Esophagus mucosa (tissue), 1 donor: ENCODE measurements around the gene MYO15A. TPM values are rescaled to one million over a fixed set of nuclear protein-coding genes. Genes with fewer than 3 reads are reported as not detected.

Experiments
- ATAC-seq: fragments of 200-7000 bp; cut with Tn5 transposase; one replicate; pipeline ENCODE4 v1.9.1; 2020
- total RNA-seq: library from RNA; stranded (reverse); gene quantifications from one replicate; pipeline ENCODE4 v1.2.4, GENCODE V29; 2023
- donor health status: DM: yes; HTN: yes; CAD: no.

The MYO15A gene
- total RNA-seq, 1 donor from 2014 or later = 0.44 TPM

DNA sequence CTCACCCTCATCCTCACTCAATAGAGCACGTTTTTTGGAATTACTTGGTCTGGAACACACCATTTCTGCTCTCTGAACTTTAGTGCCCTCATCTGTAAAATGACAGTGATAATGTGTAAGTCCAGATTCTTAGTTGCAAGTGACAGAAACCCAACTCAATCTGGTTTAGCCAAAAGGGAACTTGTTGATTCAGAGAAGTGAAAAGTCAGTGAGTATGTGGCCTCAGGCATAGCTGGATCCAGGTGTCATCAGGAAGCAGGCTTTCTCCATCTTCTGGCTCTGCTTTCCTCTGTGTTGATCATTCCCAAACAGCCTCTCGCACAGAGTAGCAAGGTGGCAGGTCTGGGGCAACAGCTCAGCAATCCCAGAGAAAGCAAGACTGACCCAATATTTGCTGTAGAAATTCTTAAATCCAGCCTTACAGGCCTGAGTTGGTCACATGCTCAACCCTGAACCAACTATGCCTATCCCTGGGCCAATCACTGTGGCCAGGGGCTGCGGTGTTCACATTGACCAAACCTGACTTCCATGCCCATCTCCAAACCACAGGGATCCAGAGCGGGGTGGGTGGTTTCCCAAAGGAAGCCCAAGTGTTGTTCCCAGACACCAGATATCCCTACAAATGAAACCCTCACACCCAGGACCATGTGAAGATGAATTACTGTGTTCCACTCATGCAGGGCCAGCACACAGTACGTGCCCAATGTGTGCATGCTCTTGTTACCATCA is 51.7 kb downstream of the MYO15A start:
- no peak for ATAC-seq

DNA sequence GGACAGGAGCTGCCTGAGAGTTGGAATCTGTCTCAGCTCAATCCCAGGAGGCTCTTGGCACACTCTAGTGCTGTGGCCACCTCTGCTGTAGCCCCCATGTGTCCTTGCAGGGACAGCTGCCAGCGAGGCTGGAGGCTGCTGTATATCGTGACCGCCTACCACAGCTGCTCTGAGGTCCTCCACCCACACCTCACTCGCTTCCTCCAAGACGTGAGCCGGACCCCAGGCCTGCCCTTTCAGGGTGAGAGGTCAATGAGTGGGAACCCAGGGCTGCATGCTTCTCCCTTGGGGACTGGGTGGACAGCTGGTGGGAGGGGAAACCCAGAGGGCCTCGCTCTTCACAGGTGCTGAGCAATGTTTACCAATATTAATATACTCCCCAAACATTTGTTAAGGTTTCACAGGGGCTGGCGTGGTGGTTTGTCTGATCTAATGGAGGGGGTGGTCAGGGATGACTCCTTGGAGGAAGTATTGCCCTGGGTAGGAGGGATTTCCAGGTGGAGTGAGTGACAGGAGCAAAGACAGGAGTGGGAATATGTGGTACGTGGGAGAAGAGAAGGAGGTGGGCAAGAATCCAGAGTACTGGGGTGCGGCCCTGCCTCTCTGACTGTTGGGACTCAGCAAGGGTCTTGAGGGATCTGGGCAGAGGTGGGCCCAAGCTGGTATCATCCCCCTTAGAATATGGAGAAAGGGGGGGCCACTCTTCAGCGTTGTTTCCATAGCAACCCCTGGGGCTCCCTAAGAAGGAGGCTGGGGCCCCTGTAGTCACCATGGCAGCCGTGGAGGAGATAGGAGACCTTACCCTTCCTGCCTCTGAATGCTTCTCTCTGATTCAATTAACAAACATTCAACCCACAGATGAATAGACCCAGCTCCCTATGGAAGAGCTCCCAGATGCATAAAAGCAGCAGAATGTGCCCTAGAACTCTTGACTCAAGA is 52.9 kb downstream of the MYO15A start:
- no peak for ATAC-seq

DNA sequence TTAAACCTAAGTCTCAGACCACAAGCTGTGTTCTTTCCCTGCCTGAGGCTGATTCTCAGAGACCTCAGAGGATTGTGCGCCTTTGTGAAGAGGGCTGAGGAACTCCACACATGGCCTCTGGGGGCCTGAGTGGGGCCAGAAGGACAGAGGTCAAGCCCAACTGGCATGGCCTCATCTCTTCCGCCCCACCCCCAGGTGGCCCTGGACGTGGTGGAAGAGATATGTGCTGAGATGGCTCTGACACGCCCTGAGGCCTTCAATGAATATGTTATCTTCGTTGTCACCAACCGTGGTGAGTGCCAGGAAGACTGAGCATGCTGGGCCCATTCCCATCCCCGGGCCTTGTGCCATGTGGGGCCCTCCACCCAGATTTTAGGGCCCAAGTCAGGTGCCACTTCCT is 55.0 kb downstream of the MYO15A start:
- no peak for ATAC-seq

DNA sequence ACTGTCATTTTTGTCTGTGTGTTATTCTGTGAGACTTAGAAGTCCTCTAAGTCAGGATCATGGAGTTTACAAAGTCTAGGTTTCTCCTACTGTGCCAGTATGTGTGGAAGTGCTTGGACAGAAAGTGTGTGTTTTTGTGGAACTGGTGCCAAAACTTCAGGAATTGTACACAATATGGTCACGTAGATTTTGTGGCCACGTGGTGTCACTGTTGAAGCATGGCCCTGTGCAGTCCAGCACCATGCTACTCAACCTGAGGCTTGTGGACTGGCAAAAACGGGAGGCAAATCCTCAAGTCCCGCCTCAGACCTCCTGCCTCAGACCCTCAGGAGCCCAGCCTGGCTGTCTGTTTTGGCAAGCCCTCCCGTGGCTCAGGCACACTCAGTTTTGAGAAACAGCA is 58.3 kb downstream of the MYO15A start:
- no peak for ATAC-seq

DNA sequence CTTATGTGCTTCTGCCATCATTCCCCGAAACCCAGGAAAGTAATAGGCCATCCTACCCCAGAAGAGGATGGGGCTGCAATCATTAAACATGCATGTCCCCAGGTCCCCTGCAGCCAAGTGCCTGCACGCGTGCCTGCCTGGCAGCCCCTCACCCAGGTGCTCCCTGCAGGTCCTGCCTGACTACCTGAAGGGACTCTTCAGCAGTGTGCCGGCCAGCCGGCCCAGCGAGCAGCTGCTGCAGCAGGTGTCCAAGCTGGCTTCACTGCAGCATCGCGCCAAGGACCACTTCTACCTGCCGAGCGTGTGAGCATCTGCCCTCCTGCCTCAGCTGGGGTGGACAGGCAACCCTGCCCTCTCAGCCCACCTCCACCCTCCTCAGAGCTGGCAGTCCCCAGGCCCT is 58.9 kb downstream of the MYO15A start:
- ATAC-seq = no peak

DNA sequence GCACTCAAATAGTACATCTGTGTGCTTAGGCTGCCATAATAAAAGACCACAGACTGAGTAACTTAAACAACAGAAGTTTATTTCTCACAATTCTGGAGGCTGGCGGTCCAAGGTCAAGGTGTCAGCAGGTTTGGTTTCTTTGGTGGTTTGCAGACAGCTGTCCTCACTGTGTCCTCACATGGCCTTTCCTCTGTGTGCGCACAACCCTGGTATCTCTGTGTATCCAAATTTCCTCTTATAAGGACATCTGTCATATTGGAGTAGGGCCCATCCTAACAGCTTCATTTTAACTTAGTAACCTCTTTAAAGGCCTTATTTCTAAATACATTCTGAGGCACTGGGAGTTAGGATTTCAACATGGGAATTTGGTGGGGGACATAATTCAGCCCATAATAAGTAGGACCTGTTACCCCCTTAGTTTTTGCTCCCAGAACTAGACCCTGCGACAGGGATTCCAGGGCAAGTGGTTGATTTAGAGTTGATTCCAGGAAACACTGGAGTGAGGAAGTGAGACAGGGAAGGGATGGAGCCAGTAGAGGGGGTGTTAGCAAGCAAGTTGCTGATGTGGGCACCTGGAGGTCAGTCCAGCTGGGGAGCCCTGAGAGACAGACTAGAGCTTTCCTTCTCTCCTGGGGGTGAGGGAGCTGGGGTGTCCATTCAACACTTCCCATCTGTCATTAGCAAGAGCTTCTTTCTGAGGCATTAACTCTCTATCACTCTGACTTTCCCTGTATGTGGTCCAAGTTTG is 64.1 kb downstream of the MYO15A start:
- ATAC-seq = no peak

DNA sequence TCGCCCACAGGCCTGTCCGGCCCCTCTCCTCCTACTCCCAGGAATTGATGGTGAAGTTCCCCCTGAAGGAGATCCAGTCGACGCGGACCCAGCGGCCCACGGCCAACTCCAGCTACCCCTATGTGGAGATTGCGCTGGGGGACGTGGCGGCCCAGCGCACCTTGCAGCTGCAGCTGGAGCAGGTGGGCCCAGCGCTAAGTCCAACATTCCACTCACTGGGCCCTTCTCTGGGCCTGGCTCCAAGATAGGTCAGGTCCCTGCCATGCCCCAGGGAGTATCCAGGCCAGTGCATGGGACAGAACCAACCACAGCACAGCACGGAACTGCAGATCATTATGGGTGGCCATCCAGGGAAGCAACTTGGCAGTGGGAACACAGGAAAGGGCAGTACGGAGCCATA is 65.2 kb downstream of the MYO15A start:
- no peak for ATAC-seq

DNA sequence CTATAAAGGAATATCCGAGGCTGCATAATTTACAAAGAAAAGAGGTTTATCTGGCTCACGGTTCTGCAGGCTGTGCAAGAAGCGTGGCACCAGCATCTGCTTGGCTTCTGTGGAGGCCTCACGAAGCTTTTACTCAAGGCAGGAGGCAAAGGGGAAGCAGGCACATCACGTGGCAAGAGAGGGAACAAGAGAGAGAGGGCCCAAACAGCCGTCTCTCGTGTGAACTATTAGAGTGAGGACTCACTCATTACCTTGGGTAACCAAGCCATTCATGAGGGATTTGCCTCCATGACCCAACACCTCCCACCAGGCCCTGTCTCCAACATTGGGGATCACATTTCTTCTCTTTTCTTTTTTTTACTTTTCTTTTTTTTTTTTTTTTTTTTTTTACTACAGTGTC is 67.6 kb downstream of the MYO15A start:
- no peak for ATAC-seq

DNA sequence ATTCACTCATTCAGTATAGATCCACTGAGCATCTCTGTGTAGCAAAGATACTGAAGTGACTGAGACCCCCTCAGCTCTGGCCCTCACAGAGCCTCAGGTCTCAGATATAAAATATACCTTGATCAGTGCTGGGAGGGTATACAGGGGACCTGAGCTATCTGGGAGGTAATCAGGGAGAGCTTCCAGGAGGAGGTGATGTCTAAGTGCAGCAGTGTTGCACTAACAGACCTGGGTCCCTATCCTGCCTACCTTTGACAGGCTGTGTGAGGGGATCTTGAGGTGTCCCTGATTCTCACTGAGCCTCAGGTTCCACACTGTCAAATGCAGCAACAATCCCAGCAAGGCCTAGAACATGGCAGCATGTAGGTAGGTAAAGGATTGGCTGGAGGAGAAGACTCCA is 68.6 kb downstream of the MYO15A start:
- no peak for ATAC-seq

DNA sequence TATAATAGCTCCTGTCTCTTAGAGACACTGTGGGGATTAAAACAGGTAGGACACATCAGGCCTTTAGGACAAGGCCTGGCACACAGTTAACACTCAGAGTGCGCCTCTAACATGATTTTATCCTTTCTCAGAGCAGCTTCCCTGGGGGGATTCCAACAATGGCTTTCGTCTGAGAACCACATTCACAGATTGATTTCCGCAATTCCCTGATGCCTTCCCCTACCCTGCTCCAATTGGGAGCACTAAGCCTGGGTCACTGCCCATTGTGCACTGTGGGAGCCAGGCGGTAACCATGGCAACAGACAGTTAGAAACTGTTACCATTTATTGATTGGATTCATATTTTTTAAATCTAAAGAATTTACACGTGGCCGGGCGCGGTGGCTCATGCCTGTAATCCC is 69.2 kb downstream of the MYO15A start:
- no peak for ATAC-seq

DNA sequence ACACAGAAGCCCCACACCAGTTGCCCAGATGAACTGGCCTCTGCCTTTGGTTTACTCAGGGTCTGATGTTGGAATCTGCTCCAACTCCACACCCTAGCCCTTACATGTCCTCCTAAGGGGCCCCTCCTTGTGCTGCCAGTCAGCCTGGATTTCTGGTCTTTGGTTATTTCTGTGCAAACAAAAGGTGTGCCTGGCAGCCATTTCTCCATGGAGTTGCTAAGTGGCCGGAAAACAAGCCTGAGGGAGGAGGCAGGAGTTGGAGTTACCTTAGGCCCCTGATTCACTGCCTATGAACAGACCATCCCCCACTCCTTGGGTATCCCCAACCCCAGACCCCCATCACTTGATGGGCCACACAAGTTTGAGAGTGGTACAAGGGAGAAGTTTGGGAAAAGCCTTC is 70.6 kb downstream of the MYO15A start:
- ATAC-seq = no peak

DNA sequence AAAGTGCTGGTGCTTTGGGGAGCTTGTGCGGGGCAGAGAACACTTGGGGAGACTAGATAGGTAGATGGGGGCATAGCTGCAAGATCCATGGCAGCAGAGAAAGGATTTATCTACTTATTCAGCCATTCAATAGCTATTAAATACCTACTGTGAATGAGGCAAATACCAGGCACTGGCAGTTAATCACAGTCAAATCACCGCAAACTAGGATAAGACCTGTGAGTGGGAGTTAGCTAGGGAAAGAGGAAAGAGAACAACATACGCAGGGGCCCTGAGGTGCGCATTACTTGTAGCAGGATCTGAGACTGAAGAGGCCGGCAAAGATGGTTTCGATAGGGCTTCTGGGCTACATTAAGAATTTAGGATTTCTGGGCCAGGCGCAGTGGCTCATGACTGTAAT is 71.2 kb downstream of the MYO15A start:
- no peak for ATAC-seq

DNA sequence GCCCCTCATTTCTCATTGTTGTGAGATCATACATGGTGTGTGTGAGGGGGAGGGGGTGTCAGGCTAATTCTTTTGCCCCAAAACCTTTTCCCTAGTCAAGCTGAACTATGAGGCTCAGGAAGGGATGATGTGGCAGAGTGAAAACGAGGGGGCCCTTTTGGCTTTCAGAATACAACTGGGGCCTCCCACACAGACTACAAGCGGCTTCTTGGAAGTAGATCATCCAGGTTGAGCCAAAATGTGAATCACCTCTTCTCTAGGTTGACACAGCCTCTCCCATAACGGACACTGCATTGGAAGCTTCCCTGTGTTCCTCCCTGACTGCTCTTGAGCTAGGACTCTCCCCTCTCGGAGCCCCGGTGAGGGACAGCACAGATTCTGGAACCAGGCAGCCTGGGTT is 72.8 kb downstream of the MYO15A start:
- peak; percentile 2 for ATAC-seq

DNA sequence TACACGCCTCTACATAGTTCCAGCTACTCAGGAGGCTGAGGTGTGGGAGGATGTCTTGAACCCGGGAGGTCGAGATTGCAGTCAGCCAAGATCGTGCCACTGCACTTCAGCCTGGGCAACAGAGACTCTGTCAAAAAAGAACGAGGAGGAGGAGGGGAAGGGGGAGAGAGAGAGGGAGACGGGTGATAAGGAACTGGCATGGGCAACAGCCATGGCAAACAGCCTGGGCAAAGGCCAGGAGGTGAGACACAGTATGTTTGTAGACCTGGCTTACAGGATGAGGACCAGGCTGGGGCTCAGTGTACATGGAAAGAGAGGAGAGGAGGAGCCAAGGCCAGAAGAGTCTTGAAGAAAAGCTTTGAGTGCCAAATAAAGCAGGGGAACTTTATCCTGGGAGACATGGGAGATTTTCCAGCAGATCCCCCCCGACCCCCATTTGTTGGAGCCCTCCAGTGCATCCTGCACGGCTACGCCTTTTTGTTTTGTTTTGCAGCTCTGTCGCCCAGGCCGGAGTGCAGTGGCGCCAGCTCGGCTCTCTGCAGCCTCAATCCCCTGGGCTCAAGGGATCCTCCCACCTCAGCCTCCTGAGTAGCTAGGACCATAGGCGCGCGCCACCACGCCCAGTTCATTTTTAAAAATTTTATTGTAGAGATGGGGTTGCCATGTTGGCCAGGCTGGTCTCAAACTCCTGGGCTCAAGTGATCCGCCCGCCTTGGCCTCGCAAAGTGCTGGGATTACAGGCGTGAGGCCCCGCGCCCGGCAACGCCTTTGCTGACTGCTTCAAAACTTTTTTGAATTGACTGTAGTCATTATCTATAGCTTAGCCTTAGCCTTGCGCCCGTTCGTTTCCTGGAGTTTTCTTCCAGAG is 73.8 kb downstream of the MYO15A start:
- no peak for ATAC-seq

DNA sequence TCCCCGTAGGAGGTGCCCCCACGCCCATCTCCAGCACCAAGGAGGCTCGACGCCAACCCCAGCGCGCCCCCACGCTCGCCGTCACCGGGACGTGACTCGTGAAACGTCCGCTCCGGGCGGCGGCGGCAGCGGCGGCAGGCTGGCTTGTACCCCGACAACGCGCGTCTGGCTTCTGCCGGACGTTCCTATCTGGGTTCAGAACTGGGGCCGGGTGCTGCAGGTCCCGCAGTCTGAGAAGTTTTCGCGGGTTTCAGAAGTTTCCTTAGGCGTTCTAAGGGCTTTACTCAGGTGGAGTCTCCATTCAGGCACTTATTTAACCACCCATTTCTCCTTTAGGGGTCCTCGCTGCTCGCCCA is 74.4 kb downstream of the MYO15A start:
- ATAC-seq = peak; percentile 43

DNA sequence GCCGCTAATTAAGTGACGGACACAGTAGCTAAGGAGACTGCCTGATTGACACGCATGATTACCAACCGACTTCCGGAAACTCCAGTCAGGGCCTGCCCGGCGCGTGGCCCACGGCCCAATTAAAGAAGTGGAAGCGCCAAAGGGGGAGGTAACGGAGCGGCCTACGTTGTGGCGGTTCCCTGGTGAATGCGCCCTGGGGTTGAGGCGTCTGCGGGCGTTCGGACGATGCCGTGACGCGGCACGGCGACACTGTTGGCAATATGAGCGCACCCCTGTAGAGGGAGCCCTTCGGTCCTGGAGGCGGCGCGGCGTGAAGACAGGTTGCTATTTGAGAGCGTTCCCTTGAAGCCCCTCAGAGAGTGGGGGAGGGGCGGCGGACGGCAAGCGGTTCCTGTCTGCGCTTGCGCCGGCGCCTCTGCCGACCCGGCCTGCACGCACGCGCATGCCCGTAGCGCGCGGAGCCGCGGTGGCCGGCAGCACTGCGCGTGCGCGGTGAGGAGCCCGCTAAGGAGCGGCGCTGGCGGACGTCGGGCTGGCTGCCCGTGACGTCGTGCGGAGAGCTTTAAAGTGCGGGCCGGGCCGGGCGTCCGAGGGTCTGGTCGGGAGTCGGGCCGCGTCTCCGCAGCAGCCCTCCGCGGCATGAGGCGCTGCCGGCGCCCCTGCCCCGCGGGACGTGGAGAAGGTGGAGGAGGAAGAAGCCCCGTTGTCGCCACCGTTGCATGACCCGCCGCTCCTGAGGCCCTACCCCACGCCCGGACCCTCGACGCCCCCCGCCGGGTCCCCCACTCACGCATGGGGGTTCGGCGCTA is 75.0 kb downstream of the MYO15A start, which contains the start of gene ALKBH5:
TSS of gene ALKBH5 (plus strand) at position 495 of the 809 bp plus-strand sequence. CDS start 416 bp downstream, outside the sequence.
- peak; percentile 91 for ATAC-seq

DNA sequence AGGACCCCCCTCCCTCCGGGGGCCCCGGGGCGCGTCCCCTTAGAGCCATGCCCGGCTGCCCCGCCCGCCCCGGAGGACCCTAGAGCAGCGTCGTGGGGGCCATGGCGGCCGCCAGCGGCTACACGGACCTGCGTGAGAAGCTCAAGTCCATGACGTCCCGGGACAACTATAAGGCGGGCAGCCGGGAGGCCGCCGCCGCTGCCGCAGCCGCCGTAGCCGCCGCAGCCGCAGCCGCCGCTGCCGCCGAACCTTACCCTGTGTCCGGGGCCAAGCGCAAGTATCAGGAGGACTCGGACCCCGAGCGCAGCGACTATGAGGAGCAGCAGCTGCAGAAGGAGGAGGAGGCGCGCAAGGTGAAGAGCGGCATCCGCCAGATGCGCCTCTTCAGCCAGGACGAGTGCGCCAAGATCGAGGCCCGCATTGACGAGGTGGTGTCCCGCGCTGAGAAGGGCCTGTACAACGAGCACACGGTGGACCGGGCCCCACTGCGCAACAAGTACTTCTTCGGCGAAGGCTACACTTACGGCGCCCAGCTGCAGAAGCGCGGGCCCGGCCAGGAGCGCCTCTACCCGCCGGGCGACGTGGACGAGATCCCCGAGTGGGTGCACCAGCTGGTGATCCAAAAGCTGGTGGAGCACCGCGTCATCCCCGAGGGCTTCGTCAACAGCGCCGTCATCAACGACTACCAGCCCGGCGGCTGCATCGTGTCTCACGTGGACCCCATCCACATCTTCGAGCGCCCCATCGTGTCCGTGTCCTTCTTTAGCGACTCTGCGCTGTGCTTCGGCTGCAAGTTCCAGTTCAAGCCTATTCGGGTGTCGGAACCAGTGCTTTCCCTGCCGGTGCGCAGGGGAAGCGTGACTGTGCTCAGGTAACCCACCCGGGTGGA is 75.8 kb downstream of the MYO15A start:
- ATAC-seq = peak; percentile 2

DNA sequence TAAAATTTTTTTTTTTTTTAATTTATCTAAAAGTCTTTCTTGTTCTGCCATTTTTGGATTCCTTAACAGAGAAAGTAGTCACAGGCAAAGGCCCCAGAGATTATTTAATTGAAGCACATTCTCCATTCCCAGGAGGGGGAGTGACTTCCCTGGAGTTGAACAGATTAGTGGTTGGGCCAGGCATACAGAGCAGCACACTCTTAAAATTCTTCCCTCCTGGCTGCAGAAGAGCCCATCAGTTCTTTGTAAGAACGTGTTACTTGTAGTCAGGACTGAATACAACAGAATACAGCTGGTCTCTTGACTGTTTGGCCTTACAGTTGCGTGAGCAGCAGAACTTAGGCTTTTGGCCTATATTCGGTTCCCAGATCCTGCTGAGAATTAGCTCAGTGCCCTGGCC is 76.8 kb downstream of the MYO15A start:
- no peak for ATAC-seq

DNA sequence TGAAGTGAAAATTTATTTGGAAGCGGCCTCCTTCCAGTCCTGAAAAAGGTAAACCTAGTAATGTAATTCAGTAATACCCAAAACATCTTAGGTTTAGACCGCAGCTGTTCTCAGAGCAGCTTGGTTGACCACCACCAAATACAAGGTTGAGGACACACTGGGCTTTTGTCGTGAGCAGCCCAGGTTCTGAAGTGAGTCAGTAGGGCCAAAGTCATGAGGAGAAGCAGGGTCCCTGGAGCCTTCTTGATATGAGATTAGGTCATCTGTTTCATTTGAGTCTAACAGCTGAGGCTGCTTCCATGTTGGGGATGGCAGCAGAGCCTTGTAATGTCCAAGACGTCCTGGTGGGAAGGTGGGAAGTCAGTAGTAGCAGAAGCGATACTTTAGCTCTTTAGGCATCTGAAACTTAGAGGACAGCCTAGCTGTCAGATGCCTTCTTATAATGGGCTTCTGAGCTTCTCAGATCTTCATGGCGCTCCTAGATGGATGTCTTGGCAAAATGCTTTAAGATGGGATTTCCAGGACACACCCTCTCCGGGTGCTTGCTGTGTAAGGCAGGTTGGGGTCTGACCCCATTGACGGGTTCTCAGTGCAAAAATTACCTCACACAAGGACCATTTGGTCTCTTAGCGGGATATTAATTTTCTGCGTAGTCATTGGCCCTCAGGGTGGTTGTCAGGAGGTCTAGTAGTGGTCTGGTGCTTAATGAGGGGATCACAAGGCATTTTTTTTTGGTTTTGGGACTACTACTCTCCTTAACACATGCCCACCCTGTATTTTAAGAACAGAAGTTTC is 77.5 kb downstream of the MYO15A start:
- no peak for ATAC-seq
